ENCODE measurements around the gene ARMH1.
A peak's percentile ranks its signal among the peaks of the same experiment; 100 is the strongest.

Gene ARMH1

DNA sequence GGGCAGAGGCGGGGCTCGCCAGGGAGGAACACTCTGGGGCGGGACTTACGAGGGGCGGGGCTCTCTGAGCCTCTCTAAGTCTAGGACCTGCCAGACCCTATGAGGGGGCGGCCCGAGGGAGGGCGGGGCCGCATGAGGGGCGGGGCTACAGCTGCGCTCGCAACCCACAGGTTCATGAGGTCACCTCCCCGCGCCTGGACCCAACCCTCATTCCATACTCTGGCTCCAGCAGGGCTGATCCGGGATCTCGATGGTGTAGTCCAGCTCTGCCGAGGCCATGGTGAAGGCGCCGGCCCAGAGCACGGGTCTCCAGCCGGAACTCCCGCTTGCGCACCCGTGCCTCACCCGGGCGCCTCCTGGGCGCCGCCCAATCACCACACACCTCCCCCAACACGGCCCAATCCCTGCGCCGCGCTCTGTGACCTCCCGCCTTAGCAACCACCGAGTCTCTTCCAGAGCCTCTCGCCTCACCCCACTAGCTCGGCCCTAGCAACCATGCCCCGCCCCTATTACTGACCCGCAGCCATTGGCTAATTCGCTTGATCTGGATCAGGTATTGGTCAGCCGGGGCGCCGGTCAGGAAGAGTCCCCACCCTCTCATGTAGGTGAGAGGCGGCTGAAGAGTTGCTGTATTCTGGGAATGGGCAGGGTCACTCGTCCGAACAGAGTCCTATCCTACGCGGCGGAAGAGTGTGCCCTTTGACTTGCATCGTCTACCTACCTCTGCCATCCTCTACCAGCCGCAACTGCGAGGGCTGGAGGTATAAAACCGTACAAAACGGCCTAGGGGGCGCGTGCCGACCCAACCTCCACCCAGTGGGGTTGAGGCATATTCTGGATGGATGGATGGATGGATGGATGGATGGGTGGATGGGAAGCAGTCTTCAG is at the start of gene ARMH1, which contains the start of gene TMEM53:
TSS of gene ARMH1 (plus strand) at position 602 of the 888 bp plus-strand sequence. CDS start 14,984 bp downstream, outside the sequence.
TSS of gene TMEM53 (minus strand) at position 369 of the 888 bp plus-strand sequence. CDS start at position 279, 90 bp downstream.
- DNase-seq, result peak; percentile 98

DNA sequence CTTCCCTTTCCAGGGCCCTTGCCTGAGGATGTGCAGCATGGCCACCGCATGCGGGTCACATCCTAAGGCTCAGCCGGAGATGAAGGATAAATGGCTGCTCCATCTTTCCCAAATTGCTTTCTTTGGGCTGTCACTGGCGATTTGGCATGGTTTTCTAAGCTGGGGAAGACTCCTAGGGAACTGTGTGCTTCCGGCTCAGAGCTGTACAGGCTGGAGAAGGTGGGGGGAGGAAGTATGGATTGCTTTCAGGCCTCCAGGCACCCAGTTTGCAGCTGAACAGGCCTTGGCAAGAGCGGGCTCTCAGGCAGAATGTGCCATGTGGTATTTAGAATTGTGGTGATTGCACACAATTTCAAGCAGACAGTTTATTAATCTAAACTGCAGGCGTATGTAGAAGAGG is 49.2 kb upstream of the ARMH1 start:
- no peak for DNase-seq

DNA sequence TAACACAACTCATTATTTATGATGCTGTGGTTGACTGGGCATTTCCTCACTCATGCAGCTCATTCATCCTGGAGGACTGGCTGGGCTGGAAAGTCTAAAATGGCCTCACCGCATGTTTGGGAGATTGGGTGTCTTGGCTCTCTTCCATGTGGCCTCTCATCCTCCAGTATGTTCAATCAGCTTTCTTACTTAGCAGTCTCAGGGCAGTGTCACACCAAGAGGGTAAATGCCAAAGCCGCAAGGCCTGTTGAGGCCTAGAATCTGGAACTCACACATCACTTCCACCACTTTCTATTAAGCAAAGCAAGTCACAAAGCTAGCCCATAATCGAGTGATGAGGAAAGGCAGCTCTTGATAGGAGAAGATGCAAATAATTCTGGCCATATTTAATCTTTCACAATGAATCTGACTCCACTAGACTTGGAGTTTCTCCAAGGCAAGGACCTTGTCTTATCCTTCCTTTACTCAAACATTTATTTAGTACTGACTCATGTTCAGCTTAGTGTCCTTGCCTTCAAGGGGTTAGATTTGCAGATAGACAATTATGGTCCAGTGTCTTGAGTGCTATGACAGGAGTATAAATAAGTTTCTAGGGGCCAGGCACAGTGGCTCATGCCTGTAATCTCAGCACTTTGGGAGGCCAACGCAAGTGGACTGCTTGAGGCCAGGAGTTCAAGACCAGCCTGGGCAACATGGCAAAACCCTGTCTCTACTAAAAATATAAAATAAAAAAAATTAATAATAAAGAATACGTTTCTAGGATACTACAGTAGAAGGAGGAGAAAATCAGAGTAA is 45.4 kb upstream of the ARMH1 start:
- DNase-seq, result no peak

DNA sequence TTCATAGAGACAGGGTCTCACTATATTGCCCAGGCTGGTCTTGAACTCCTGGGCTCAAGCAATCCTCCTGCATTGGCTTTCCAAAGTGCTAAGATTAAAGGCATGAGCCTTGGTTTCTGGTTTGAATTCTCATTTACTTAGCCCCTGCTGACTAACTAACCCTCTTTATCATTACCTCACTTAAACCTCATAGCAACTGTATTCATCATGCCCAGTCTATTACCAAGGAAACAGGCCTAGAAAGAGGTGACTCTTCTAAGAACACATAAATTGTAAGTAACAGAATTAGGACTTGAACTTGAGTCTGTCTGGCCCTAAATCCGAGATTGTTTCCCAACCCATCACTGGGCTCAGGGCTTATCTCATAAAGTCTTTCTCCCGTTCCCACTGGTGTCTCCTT is 44.4 kb upstream of the ARMH1 start:
- DNase-seq, result no peak

DNA sequence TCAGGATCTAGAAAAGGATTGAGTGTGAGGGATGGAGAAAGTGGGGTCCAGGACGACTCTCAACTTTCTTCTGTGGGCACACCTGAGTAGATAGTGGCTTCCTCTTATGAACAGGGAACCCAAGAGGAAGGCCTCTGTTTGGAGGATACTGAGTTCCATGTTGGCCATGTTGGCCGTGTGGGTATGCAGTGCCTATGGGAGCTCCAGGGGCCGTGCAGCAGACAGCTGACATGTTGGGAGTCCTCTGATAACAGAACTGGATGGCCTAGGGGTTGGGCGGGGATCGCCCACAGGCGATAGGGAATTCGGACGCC is 43.2 kb upstream of the ARMH1 start:
- DNase-seq, result no peak

DNA sequence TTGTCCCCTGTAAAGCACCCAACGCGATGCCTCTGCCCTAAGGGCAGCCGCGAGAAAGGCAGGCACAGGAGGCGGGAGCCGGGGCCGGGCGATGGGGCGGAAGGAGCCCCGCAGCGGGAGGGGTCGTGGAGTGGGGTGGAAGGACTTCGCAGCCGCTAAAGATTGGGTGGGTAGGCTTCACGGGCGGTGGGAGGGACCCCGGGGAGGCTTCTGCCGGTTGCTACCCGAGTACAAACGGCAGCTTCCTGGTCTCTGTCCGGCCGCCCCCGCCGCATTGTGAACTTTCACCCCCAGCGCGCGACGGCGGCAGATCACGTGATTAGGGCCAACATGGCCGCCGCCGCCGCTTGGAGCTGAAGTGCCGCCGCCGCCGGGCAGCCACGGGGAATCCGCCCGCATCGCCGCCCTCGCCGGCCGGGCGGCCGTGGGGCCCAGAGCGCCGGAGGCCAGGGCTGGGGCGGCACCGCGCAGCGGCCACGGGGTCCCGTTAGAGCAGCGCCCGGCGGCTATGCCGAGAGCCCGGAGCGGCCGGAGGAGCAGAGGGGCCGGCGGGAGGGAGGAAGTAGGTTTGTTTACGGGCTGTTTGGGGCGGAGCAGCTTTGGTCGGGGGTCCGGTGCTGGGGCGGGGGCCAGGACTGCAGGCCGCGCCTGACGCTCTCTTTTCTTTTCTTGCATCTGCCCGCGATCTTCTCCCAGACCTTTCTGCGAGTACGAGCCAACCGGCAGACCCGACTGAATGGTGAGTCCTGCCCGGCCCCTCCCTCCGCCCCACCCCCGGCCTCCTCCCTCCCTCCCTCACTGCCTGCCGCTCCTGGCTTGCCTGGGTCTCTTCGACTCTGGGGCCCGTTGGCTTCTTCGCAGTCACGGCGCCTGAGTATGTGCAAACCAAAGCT is 42.6 kb upstream of the ARMH1 start:
- peak; percentile 86 for DNase-seq

DNA sequence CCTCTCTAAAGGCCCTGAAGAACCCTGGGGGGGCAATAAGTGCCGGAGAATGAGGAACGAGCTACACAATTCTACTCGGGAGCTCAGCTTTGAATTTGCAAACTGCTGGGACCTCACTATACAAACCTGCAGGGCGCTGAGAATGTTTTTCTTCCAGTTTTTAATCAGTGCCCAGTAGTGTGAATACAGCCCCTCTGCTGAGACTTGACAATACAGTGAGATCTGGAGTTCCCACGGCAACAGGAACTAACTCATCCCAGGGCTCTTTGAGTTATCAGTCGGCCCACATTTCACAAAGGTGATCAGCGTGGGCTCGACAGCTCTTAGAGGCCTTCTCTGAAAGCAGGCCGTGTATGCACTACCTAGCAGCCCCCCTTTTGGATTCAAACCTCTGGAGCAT is 41.9 kb upstream of the ARMH1 start:
- DNase-seq, result no peak

DNA sequence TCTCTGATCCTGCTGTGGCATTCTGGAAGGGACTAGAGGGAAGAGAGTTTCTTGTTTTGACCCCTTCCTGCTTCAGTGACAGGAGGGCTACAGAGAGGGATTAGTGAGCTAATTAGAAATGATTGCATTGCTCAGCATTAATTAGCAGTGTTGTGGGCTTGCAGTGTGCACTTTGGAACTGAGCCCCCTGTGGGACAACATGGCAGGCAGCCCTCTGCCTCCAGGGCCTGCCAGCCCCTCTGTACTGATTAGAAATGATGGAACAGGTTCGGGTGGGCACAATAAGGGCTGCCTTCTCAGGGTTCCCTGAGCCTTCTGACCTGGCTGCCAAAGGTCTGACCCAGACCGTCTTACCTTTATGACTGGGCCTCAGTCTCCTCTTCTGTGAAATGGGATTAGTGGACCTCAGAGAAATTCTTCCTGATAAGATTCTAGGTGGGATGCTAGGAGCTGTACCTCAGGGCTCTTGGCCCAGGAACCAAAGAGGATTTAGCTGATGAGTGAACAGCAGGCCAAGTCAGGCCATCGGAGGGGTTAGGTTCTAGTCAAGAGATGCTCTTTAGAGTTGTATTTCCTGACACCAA is 39.8 kb upstream of the ARMH1 start:
- DNase-seq, result no peak

DNA sequence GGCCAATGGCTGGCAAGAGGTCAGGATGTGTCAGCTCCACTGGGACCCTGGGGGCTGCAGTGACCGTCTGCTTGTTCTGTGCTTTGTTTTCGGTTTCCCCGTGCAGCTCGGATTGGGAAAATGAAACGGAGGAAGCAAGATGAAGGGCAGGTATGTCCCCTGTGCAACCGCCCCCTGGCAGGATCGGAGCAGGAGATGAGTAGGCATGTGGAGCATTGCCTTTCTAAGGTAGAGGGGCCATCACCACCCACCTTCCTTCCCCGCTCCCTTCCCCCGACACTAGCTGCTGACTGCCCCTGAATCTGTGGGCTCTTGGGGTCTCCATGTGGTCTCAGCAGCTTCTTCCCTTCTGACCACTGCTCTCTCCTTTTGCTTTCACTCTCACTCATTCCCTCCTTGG is 39.1 kb upstream of the ARMH1 start:
- no peak for DNase-seq

DNA sequence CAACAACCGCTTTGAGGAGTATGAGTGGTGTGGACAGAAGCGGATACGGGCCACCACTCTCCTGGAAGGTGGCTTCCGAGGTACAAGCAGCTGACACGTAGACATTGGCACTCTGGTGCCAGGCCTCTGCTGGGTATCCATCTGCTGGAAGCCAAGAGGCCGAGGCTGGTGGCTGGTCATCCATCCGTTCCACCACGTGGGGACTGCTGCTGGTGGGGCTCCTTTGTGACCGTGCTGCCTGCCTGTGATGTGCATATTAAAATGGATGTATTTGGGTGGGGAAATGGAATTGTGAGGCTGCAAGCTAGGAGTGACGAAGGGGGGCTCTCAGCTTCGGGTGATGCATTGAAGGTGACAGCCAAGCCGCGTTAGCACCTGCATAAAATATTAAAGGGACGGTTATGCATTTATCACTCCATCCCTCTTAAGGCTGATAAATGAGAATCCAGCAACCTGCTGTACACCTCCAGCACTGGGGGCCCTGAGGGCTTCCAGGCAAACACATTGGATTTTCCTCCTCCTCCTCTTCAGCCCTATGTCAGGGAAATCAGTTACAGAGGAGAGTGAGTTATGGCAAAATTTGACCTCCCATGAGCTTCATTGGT is 38.3 kb upstream of the ARMH1 start:
- no peak for DNase-seq

DNA sequence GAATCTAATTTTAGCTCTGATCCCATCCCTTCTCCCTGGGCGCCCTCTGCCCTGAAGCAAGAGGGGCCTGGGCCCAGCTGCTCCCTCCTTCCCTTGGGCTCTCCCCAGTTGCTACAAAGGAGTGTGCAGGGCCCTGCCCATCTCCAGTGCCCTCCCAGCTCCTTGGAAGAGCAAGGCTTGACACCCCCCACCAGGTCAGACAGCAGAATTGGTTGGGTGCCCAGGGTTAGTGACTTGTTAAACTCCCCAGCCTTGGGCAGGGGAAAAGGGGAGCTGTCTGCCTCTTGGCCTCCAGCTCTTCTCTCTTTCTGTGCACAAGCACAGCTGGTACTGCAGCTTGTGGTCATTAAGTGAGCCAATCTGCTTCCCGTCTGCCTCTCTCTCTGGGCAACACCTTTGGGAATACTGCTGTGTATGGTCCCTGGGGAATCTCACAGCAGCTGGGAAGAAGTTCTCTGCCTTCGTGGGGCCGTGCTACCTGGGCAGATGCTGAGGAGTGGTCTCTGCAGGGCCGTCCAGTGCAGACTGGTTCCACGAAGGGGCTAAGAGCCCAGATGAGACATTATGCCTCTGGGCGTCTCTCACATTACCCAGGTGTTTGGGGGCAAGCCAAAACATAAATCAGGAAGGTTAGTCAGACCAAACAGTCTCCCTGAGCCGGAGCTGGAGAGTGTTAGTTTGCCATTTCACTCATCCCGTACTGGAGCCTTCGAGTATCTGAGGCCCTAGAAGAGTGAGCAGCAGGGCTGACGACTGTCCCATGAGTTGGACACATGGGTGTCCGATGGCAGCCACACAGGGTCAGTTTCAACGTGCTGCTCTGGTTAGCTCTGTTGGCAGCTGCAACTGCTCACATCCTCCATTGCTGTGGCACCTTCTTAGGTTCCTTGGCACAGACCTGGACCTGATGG is 37.6 kb upstream of the ARMH1 start:
- DNase-seq, result peak; percentile 96

DNA sequence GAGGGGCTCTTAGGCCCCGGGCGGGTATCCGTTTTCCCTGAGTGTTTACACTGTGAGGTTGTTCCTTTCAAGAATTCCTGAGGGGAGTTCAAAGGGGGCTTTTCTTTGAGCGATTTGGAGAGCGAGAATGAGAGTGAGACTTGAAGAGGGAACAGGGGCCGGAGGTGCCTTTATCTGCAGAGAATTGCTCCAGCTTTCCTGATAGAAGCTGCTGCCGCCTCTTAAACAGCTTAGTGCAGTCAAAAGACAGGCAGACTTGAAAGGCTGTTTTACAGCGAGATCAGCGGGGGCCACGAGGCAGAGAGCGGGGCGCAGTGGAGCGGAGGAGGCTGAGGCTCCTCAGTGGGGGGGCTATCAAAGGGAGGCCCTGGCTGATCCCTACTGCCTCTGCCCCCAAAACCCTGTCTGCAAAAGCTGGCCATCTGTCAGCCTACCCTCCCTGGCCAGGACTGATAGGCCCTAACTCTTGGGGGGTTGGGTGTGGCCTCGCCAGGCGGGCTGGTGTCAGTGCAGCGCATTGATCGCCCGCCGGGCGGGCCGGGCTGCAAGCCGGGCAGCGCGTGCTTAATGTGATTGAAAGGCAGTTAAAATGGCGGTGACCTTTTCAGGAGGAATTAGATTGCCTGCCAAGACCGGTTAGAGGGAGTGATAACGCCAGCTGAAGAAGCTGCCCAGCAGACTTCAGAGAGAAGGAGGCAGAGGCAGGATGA is 36.7 kb upstream of the ARMH1 start:
- DNase-seq, result no peak

DNA sequence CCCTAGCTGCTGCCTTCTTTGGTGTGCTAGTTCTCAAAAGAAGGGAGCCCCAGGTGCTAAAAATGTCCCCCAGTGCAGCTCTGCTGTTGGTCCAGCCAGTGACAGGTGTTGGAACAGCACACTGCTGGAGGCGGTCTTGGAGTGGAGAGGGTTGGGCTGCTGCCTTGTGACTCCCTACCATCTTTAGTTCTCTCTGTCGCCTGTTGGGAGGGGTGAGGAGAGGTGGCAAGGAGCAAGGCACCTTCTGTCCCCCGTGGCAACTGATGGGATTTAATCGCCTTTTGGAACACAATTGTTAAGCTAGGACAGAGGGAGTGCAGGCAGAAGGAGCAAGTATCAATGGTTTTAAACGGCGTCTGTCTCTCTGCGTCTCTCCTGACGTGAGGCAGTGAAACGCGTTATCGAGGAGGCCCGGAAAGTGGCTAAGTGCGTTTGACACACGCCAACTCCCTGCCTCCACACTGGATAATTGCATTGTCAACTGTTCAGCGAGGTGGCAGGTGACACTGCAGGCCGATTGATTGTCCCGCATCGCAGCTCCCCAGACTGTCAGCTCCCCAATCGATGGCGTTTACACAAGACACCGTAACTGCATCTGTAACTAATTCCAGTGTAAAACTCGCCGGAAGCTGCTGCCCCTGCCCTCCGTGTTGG is 34.2 kb upstream of the ARMH1 start:
- peak; percentile 44 for DNase-seq

DNA sequence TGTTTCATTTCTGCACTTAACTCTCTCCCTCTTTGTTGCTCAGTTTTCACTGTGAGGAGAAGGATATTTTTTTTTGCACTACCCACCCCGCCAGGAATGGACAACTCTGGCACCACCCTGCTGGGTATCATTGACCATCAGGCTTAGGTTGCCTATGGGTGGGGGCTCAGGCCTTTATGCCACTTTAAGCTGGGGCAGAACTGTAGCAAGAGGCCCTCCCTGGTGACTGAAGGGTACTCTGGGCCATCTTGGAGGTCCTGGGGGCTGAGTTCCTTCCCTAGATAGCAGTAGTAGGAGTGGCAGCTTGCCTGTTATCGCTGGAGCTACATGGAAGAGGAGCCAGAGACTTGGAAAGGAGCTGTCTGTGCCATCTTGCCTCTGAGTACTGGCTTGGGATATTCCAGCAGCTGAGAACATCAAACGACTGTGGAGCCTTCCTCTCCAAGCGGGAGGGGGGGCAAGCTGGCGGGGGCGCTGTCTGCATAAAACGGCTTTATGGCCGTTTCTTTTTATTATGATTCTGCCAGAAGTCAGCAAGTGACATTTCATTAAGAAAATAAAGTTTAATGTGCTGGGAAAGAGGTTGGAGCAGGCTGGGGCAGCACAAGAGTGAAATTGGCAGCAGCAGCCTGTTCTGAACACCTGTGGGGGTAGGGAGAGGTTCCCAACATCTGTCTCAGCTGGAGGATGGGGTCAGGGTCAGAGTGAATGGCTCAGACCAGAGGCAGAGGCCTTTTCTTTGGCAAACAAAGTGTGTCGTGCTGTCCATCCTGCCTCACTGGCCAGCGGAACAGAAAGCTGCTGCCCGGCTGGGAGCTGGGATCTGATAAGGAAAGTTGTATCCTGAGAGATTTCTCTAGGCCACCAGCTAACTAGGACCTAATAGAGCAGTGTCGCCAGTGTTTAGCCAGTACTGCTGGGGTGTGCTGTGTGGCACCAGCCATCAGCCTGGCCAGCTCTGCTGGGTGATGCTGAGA is 33.1 kb upstream of the ARMH1 start:
- no peak for DNase-seq

DNA sequence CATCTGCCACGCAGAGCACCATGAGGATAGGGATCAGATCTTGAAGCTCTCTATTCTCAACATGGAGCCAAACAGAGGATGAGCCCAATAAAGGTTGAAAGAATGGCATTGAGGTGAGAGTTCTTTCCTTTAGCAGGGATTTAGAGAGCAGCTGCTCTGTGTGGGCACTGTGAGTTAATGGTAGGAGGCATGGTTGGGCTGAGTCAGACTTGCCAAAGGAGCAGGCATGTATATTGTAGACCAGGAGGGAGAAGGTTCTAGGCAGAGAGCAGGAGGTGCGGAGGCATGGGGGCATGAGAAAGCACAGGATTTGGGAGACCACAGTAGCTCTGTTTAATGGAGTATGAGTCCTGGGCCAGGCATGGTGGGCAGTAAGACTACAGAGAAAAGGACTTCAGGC is 32.3 kb upstream of the ARMH1 start:
- no peak for DNase-seq

DNA sequence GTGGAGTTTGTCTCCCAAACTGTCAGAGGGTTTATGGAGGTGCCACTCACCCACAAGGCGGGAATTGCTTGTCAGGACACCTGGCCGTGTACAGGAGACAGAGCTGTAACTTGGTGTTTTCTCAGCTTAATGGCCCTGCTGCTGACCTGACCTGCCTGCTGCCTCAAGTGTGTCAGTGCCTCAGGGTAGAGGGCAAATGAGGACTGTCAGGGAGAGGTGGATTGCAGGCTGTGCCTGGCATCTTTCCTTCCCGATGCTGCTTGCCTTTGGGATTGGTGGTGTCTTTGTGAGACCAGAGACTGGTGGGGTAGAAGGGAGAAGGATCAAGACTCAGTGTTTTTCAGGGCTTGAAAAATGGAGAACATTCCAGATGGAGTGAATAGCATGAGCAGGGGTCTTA is 31.6 kb upstream of the ARMH1 start:
- no peak for DNase-seq

DNA sequence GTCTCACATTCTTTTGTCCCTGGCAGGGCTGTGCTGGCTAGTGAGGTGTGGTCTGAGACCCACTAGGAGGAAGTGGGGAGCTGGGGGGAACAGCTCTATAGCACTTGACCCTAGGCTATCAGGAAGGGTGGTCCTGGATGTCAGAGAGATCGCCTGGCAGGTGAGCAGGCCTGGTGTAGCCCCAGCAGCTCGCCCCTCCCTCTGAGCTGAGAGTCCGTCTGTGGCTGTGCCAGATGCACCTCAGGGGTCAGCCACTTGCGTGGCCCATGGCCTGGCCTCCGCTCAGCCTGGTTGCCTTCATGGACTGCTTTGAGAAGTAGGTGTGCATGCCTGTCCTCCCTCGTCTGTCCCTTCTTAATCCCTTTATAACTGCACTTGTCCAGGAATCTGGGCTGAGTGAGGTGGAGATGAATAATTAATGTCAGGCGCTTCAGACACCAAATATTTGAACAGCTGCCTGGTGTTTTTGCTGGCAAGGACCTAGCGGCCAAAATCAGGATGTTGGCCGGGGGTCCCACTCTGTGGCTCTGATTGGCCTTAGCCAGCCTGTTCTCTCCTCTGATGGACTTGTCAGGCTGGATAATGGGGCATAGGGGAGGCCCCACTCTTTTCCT is 30.7 kb upstream of the ARMH1 start:
- no peak for DNase-seq

DNA sequence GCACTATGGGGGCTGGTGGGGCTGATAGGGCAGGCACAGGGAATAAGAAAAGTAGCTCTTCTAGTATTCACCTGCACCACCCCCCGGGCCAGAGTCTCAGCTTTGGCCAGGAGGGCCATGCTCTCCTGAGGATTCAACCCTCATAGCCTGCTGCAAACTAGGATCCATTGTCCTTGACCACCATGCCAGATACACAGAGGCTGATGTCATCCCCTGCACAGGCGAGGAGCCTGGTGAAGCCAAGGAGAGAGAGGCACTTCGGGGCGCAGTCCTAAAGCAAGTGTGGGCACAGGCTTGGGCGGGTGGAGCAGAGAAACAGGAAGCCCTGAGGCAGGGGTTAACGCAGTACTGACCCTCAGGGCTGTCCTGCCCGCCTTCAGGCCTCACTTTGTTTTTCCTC is 29.7 kb upstream of the ARMH1 start:
- DNase-seq, result no peak

Measured in NCI-H2171 (cell line).